ENCODE measurements around the gene PLEKHJ1. TPM values are rescaled to one million over a fixed set of nuclear protein-coding genes. Genes with fewer than 3 reads are reported as not detected.

The PLEKHJ1 gene
- total and polyA plus RNA-seq, 9 of the 15 experiments (the other 6 are each of a cell fraction or from before 2014, with no cell fraction given): 1.5 to 188 (median 63.9) TPM

- no peak for TF ChIP-seq CEBPZ (IDR thresholded peaks at IDR 0.05; ENCODE audit: borderline replicate concordance, low read depth, low read length)
- TF ChIP-seq ZNF253 (CRISPR knock-in tag; conservative IDR thresholded peaks at IDR 0.05): no peak
- no peak for TF ChIP-seq FOXJ2 (tag; IDR thresholded peaks at IDR 0.05)
- TF ChIP-seq WHSC1 (IDR thresholded peaks at IDR 0.05; ENCODE audit: low read length): no peak
- TF ChIP-seq SAFB (IDR thresholded peaks at IDR 0.05; ENCODE audit: borderline replicate concordance, low read depth, low read length): no peak
- no peak for TF ChIP-seq PHB2 (IDR thresholded peaks at IDR 0.05; ENCODE audit: low read depth)
- TF ChIP-seq STAG1 (CRISPR knock-in tag; IDR thresholded peaks at IDR 0.05; ENCODE audit: borderline replicate concordance): no peak
- TF ChIP-seq XRCC5 (IDR thresholded peaks at IDR 0.05; ENCODE audit: low read depth, low read length): no peak
- peak; percentile 89 to 99 (median 97) for TF ChIP-seq YY1 (IDR thresholded peaks at IDR 0.05; ENCODE audit: borderline replicate concordance in 1 of 3, control insufficient read depth in 1 of 3, extremely low read depth in 1 of 3, insufficient read depth in 3 of 3, insufficient read length in 1 of 3, insufficient replicate concordance in 2 of 3, low read depth in 1 of 3, low read length in 2 of 3)
- peak; percentile 83 for TF ChIP-seq NKRF (IDR thresholded peaks at IDR 0.05; ENCODE audit: borderline replicate concordance)
- TF ChIP-seq NFE2L1 (tag; IDR thresholded peaks at IDR 0.05; ENCODE audit: borderline replicate concordance, low read depth): no peak
- no peak for TF ChIP-seq NR1H2 (CRISPR knock-in tag; IDR thresholded peaks at IDR 0.05)
- TF ChIP-seq ZNF512 (tag; IDR thresholded peaks at IDR 0.05): no peak
- TF ChIP-seq TAF9B (IDR thresholded peaks at IDR 0.05; ENCODE audit: partially characterized antibody): no peak
- no peak for TF ChIP-seq ZNF764 (CRISPR knock-in tag; IDR thresholded peaks at IDR 0.05; ENCODE audit: low read depth)
- no peak for TF ChIP-seq CC2D1A (IDR thresholded peaks at IDR 0.05)
- no peak for TF ChIP-seq PYGO2 (tag; IDR thresholded peaks at IDR 0.05)
- peak; percentile 99 for TF ChIP-seq GTF2E2 (tag; IDR thresholded peaks at IDR 0.05)
- TF ChIP-seq RBM14 (IDR thresholded peaks at IDR 0.05; ENCODE audit: borderline replicate concordance, insufficient read depth, low read depth, low read length): peak; percentile 72; the same call in 1 of the 2 replicates
- TF ChIP-seq KDM2B (CRISPR knock-in tag; IDR thresholded peaks at IDR 0.05): no peak
Measured at GRCh38 chr19:2269244-2270156, 33.4 kb upstream of the PLEKHJ1 start (continued).

All from K562 (cell line).